AML-193 (cell line): ENCODE measurements around the gene FYN.
"Not testable (repeated sequence)": the region's sequence is repeated elsewhere in the genome, so short reads cannot be mapped to it uniquely, and the experiment has no call there.

Experiments
- DNase-seq, 2 experiments: peaks; one replicate each; lab custom pipeline; 2025; lab: John Stamatoyannopoulos, UW

Gene FYN

DNA sequence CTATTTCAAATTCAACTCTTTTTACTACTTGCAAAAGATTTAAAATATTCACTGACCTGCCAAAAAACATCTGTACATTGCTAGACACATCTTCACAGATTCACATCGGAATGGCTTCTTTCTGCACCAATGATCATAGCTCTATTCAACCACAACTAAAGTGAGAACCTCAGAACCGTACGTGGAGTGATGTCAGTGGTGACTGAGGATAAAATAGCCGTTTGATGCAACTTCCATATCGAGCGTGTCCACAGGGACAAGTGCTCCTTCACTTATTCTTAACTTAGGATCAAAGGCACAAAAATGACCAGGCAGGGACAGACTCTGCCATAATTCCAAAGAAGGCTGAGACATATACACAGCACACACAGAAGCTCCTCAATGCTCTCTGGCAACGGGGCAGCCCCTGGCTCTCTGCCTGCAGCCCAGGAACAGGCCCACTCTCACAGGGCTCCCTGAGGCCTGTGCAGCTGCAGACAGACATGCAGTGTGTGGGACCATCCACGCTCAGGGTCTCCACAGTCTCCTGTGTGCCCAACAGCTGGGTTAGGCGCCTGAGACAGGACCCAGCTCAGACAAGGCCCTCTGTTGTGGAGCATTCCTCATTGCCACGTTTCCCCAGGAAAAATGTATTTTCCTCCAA lies 22.8 kb downstream of the FYN start:
- DNase-seq, result no peak

DNA sequence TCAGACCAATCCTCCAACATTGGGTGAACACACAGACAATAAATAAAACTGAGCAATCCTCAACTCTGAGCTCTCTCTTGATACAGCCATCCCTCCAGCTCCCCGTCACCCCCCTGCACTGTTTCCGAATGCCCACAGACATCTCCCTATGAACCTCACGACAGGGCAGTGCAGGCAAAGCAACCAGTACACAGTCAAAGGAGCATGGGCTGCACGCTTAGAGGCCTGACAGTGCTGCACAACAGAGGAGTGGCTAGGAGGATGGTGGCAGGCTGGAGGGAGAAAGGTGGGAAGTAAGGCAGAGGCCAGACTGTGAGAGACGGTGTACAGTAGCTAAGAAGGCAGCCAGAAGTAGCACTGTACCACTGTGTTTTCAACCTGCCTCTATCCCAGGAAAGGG lies 24.0 kb downstream of the FYN start:
- no peak for DNase-seq

DNA sequence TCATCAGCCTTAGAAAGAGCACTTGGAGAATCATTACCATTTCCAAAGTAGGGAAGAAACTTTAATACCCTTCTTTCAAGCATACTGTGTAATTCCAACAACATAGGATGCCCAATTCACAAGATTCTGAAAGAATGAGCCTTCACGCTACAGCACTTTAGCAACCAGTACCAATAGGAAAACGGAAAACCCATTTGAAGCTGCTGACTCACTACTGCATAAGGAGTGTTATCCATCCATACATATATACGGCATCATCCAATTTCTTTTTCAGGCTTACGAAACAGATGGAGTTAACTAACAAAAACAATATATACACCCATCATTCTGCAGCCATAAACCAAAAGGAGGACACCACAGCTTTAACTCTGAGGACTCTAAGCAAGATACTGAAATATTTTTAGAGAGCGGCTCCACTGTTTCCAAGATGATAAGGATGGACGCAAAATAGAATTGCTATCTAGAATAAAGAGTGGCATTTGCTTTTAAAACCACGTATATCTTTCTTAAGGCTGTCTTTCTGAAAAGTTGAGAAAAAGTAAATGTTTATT lies 24.9 kb downstream of the FYN start:
- DNase-seq, result no peak

DNA sequence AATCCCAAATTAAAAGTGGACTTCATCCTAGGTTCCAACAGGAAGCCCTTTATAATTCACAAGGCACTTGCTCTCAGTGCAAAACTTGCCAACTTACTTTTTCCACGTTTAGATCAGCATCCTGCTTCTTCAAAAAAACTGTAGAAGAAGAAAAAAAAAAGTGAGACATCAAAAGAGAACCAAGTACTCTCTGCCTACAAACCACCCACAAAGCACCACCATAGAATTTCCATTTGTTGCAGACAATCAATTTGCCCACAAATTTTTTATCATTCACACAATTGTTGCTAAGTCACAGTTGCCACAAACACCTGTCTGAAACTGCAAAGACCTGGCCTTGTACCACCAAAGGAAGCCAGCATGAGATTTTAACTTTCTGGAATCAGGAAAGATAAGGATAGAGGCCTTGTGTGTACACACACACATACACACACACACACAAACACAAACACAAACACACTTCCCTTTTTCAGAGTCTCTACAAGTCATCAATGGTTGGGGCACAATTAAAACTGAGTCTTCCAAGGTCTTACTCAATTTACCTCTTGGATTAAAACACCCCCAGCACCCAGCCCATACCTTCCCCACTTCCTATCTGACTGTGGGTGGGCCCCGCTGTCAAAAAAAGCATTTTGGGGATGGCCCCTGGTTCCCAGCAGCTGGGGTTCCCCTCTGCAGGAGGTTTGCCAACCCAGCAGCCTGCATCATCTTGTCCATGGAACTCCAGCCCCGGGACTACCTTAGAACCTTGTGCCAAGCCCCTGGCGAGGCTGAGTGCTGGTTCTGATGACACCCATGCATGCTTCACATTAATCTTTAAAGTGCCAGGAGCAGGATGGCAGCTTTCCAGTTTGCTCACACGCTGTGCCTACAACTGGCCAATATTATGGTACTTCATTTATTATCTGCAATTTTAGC lies 26.5 kb downstream of the FYN start:
- no peak for DNase-seq

DNA sequence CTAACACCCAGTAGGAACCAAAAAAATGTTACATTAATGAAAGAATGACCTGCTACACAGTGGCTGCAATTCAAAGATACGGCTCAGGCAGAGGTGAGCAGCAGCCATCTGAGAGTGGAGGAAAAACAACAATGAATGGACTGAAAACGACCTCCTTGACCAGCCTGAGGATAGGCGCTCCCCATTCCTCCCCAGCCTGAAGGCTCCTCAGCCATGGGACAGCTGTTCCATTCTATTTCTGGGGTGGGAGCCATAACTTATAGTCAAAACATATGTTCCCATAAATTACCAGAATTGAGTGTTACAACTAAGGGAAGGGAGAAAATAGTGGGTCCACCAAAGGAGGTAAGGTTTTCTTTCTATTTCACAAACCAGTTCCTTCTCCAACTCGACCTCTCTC lies 27.2 kb downstream of the FYN start:
- DNase-seq, result no peak

DNA sequence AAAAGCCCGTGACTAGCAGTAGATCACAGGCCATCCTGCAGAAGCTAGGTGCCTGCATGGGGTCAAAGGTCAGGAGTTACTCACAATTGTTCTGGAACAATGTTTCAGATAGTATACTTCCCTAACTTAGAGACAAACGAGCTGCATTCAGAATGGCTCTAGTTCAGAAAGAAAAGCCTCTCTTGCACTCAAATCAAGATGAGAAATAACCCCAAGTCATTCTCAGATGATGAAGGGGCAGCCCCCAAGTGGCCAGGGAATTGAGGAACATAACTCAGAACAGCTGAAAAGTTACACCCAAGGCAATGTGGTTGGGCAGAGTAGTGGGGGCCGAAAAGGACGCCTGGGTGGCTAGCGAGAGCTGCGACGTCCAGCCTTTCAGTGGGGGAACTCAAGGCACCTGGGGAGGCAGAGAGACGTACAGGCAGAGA lies 27.8 kb downstream of the FYN start:
- no peak for DNase-seq

DNA sequence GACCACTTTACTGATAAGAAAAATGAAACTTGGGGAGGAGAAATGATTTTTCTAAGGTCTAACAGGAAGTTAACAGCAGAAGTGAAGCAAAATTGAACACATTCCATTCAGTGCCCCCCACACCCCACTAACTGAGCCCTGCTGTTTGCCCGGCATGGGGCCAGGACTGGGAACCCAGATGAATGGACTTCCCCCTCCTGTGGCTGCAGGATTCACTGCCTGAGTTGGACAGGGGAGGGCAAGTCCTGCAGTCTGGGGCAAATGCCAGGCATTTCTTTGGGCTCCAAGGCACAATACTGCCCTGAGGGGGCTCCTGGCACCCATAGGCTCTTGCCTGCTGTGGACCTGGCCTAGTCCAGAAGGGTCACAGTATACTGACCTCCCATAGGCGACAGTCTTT lies 28.3 kb downstream of the FYN start:
- DNase-seq, result no peak

DNA sequence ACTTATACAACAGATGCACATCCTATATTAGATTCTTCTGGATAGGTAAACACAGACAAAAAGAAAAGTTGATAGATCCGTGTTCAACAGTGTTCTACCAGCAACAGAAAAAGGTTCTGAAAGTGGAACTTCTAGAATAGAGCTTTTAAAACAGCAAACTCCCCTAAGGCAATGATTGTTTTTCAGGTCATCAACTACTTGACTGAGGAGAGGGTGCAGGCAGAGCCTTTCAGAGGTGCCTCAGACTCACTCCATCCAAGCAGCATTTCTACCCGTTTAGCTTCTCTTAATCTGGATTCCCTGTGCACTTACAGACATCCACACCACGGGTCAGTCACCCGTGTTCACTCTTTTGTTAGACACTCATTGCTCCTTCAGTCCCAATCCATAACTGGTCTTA lies 28.9 kb downstream of the FYN start:
- no peak for DNase-seq

DNA sequence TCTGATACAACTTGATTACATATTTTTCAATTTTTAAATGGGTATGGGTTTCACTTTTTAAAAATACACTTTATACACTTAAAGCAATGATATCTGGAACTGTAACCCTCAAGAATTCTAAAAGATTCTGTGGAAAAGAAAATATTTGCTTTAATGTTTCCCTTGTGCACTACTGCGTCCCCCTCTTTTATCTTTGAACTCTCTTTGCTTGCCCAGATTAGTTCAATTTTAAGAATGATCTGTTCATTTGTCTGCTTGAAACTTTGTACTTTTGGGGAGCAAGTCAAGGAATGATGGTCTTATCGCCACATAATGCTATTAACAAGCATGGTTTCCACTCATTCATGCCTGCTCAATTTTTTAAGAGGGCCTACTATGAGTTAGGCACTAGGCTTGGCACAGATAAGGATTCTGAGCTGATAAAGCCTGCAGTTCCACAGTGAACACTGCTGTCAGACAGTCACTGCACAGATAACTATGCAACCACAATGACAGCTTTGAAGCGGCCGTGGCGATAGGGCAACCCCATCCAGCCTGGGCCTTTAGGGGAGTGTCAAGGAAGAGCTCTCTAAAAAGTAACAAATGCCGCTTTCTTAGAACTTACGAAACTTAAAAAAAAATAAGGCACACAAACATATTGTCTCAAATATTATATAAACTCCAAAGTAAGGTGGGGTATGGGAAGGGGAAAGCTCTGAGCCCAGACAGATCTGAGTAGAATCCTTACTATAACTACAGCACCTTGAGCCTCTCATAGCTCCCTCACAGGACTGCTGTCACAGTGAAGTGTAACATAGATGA lies 29.7 kb downstream of the FYN start:
- DNase-seq, result no peak

DNA sequence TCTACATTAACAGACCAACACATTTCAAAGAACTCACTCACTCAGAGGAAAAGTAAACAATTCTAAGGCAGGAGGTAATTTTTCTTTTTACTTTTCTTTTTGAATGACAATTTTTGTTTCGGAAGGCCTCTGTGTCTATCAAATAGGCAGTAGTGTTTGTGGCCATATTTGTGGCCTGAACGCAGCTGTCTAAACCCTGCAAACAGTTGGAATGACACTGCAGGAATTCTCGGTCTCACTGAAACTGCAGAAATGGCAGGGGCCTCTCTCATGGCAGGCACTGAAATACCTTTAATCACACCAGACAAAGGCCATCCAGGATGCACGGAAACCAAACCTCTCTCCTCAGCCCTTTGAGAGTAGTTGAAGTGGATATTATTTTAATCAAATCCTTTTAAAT lies 30.4 kb downstream of the FYN start:
- no peak for DNase-seq

DNA sequence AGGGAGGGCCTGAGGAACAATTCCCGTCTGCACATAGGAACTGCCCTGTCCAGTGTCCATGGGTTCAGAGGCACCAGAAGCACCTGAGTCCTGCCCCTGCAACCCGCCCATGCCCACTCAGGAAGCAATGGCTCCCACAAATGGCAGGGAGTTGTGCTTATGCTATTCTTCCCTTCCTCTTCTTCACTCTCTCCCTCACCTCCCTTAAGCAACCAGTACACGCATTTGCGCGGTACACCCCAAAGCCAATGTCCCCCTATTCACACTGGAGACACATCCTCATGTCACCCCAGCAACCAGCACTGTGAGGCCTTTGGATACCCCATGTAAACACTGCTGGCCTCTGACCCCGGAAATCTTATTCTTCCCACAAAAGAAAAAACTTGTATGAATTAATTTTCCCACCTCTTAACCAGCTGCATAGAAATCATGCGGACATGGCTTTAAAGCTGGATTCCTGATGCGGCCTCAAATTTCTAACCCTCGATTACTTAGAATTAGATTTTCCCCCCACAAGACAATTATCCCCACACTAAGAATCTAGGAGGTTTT lies 30.9 kb downstream of the FYN start:
- no peak for DNase-seq

DNA sequence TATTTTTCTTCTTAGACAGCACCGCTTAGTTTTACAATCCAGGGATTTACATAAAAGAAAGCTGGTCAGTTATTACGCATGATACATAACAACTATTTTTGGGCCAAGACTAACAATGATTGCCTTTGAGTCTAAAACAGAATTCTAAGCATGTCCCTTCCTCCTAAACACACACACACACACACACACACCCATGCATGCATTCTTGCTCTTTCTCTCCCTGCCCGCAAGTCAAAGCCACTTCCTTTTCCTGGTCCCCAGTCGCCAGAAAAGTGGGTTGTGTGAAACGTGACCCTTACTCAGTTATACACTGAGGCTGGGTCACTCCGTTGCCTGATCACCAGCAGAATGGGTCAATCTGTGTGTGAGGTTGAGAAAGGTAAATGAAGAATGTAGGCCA lies 31.4 kb downstream of the FYN start:
- DNase-seq, result peak; percentile 73 to 80

DNA sequence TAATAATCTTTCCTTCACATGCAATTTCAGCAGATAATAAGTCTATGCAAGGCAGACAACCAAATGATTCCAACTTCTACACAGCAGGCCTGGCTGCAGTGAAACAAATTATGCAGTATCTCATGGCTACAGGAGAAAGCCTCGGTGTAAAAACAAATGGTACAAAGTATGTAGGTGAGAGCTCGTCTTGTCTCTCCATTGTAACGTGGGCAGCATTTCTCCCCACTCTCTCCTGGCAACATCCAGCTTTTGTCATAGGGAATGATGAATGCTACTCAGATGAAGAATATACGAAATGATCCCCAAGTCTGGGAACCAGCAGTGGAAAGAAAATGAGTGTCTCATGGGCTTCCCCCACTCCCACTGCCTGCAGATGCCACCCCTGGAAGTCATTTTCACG lies 32.4 kb downstream of the FYN start:
- DNase-seq, result no peak

DNA sequence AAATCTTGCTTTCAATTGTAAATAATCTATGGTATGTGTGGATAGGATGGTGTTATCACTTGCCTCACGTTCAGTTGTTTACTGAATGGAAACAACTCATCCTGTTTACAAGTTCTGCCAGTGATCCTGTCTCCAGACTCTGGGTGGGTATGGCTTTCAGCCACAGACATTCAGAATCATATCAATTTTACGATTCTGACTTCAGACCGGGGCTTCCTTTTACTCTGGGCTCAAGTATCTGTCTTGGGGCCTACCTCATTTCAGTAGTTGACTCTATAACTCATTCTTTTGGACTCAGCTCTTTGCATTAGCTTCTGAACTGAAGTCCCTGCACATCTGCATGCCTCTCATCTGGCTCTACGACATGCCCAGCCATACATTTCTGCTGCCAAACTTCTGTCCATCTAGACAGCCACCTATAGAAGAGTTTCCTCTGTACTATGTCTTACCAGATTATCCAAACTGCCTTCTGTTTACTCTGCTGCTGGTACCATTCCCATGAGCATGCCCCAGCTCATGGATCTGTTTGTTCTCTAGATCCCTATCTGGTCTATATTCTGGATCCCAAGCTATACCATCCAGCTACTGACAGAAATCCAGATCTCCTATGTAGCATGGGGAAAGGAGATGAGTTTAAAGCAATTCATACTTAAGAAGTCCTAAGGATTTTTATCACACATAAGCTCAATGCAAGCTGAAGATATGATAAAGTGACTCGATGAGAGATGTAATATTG lies 34.3 kb downstream of the FYN start:
- no peak for DNase-seq

DNA sequence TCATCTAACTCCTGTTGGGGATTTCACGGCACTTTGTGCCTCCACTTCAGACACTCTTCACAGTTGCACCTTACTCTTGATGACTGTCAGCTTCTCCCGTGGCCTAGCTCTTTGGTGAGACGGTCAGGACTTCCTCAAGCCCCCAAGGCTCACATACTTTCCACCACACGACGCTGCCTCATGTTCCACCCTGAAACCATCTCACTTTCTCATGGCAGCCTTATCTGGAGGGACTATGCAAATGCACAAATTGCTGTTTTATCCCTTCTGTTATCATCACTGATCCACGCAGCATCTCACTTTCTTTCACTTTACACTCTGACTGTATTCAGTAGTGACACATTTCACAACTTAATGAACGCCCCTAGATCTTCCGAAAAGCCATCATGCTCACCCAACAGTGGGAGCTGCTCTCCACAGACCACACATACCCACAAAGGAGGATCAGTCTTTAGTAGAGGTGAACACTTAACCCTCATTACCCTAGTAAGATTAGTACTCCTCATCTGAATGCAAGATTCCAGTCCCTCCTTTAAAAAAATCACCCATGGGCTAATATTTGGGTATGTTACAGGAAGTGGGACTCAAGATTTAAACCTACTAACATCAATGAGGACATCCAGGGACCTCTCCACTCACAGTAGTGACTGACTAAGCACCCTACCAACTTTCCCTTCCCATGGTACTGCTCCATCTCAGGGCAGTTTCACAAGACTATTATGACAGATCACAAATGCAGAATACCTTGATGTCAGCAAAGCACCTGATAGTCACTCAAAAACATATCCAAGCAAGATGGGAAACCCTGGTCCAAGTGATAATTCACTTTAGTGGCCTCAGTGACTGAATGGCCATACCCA lies 35.4 kb downstream of the FYN start:
- no peak for DNase-seq

DNA sequence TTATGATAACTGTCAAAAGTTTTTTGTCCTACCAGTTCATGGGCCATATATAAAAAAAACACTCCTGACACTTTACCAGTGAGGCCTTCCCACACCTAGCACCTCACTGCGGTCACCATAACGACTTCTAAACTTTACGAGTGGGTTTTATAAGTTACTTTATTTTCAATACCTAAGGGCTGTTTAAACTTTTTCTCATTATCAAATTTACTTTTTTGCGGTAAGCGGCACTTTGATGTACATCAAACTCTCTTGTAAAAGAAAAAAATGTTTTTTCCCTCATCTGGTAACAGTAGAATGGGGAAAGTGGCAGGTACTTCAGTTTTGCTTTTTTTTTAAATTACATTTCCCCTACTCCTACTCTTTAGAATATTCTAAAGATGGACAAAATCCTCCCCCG lies 36.2 kb downstream of the FYN start:
- DNase-seq, result no peak

DNA sequence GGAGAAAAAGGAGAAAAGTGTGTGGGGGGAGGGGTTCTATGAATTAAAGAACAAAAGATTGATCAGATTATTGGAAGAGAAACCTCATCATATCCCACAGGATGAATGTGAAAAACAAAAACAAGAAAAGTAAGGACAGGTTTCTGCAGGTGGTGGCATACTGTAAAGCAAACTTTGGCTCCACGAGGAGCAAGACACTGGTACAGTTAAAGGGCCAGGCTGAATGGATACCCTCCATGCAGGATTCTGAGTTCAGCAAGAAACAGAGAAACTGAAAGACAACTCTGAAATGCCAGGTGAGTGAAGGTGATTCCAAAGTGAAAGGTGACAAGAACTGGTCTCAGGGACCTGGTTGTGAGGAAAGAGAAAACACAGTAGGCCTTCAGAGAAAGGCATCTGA lies 37.4 kb downstream of the FYN start:
- DNase-seq, result no peak

DNA sequence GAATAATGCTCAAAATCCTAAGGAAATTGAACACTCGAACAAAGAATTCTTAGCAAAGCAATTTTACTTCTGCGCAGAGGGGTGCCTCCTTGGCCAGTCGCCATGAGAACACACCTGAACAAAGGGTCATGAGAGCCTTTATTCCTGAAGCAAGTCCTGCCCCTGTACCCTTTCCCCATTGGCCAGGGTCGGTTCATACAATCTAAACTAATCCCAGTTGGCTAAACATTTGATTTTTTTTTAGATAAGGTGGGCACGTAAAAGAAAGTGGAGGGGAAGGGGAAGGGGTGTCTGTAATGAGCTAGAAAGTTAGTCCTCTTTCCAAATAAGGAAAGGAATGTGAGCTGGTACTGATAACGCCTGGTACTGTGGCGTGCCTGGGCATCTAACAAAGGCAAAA lies 37.9 kb downstream of the FYN start:
- DNase-seq, result not testable (repeated sequence)

DNA sequence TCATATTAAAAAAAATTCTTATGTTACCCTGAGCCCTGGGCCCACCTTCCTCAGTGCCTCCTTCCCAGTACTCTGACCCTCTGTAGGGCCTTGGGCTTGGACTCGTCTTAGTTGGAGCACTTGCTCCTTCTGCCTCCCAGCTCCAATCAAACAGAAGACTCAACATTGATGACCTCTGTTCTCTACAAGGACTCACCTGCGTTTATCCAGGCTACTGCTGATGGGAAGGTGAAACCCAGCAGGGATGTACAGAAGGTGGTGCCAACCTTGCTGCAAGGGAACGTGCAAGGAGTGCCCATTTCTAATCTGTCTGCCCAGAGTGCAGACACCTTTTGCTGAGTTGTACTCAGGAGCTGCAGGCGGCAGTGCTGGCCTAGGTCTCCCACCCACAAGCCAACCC lies 38.9 kb downstream of the FYN start:
- no peak for DNase-seq

DNA sequence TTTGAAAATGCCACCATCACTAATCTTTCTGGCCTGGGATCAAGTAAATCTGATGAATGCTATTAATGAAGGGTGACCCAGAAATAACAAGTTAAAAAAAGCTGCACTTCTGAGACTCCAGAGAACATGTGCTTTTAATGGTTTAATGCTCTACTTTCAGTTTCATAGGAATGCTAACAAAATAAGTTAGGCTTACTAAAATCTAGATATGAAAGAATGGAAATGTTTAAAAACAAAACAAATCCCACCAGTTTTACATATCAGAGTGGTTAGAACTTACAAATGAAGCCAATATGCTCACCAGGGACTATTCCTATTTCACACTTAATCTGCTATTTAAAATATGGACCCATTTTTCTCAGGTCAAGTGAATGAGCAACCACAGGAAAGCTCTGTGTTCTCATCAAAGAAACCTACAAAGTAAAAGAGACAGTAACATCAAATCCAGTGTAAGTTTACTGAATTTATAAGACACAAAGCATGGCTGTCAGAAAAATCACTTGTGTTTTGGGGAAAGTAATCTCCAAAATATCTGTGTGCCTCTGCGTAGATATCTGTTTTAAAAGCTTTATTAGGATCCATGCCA lies 40.3 kb downstream of the FYN start:
- no peak for DNase-seq
